ENCODE results near the gene CCNK.

DNA sequence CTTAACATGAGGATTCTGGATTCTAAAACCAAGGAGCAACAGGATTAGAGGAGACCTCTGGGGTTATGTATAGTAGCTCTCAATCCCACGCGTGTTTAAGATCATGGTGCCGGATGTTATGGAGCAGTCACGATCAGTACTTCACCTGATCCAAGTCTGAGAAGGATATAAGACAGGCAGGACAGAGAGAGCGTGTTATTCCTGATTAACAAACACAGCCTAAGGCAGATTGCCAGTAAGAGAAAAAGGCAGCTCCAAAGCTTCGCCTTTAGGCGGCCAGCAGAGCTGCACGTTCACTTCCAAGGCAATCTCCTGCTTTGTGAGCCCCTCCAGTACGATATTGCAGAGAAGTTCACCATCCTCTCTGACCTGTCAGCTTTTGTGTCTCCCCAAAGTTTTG, 6.0 kb upstream of the CCNK start:
- TF ChIP-seq, protein P1, sequence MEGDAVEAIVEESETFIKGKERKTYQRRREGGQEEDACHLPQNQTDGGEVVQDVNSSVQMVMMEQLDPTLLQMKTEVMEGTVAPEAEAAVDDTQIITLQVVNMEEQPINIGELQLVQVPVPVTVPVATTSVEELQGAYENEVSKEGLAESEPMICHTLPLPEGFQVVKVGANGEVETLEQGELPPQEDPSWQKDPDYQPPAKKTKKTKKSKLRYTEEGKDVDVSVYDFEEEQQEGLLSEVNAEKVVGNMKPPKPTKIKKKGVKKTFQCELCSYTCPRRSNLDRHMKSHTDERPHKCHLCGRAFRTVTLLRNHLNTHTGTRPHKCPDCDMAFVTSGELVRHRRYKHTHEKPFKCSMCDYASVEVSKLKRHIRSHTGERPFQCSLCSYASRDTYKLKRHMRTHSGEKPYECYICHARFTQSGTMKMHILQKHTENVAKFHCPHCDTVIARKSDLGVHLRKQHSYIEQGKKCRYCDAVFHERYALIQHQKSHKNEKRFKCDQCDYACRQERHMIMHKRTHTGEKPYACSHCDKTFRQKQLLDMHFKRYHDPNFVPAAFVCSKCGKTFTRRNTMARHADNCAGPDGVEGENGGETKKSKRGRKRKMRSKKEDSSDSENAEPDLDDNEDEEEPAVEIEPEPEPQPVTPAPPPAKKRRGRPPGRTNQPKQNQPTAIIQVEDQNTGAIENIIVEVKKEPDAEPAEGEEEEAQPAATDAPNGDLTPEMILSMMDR (IDR thresholded peaks at IDR 0.05 in 4 of 5, conservative IDR thresholded peaks at IDR 0.05 in 1 of 5): no peak
- TF ChIP-seq POLR2A (IDR thresholded peaks at IDR 0.05): no peak
